ENCODE data around the gene DPP3.
"Not testable (repeated sequence)": the region's sequence is repeated elsewhere in the genome, so short reads cannot be mapped to it uniquely, and the experiment has no call there.

DPP3 gene

GRCh38 chr11:66480117-66480938 lies at the start of gene DPP3:
TSS of gene DPP3 (plus strand) at chr11:66480434. CDS start at chr11:66482201, 1,767 bp downstream.
- DNase-seq (ENCODE audit: low read depth) = peak; percentile 92
- peak within 1 kb of the TSS; percentile 86 for H3K4me3 ChIP-seq (ENCODE audit: control insufficient read depth, low read depth, low read length)
- TF ChIP-seq, protein P1, sequence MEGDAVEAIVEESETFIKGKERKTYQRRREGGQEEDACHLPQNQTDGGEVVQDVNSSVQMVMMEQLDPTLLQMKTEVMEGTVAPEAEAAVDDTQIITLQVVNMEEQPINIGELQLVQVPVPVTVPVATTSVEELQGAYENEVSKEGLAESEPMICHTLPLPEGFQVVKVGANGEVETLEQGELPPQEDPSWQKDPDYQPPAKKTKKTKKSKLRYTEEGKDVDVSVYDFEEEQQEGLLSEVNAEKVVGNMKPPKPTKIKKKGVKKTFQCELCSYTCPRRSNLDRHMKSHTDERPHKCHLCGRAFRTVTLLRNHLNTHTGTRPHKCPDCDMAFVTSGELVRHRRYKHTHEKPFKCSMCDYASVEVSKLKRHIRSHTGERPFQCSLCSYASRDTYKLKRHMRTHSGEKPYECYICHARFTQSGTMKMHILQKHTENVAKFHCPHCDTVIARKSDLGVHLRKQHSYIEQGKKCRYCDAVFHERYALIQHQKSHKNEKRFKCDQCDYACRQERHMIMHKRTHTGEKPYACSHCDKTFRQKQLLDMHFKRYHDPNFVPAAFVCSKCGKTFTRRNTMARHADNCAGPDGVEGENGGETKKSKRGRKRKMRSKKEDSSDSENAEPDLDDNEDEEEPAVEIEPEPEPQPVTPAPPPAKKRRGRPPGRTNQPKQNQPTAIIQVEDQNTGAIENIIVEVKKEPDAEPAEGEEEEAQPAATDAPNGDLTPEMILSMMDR (conservative IDR thresholded peaks at IDR 0.05; ENCODE audit: control insufficient read depth, insufficient read depth, low read depth, low read length) = no peak

GRCh38 chr11:66431287-66431686 lies 48.9 kb upstream of the DPP3 start:
- DNase-seq (ENCODE audit: low read depth); H3K4me3 ChIP-seq (ENCODE audit: control insufficient read depth, low read depth, low read length): not testable (repeated sequence)

- not testable (repeated sequence) for H3K4me3 ChIP-seq (ENCODE audit: control insufficient read depth, low read depth, low read length); DNase-seq (ENCODE audit: low read depth)
Measured at GRCh38 chr11:66431871-66432329, 48.3 kb upstream of the DPP3 start.

- no peak for DNase-seq (ENCODE audit: low read depth)
- H3K4me3 ChIP-seq (ENCODE audit: control insufficient read depth, low read depth, low read length) = no peak overlapping the region
- TF ChIP-seq, protein P1 (conservative IDR thresholded peaks at IDR 0.05; ENCODE audit: control insufficient read depth, insufficient read depth, low read depth, low read length) = no peak
Measured at GRCh38 chr11:66432597-66432996, 47.6 kb upstream of the DPP3 start.

DNA sequence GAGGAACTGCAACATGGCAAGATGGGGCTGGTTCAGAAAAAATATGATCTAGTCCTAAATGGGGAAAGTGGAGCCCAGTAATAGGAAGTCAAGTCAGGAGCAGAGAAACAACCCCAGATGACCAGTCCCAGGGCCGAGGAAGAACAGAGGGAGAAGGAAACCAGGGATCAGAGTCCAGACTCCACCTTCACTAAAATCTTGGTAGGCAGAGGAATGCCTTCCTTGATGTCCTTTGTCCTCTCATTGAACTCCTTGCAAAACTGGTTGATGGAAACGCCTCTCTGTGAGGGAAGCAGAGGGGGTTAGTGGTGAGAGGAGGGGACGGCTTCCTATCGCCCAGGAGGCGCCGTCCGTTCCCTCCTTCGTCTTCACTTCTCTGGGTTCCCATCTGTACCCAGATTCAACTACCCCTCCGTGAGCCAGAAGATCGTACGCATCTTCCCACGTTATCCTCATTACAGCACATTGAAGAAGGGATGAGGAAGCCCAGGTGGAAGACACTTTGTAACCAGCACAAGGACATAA lies 42.2 kb upstream of the DPP3 start:
- TF ChIP-seq, protein P1 (conservative IDR thresholded peaks at IDR 0.05; ENCODE audit: control insufficient read depth, insufficient read depth, low read depth, low read length) = no peak
- H3K4me3 ChIP-seq (ENCODE audit: control insufficient read depth, low read depth, low read length) = peak overlapping the region; percentile 84
- no peak for DNase-seq (ENCODE audit: low read depth)

DNA sequence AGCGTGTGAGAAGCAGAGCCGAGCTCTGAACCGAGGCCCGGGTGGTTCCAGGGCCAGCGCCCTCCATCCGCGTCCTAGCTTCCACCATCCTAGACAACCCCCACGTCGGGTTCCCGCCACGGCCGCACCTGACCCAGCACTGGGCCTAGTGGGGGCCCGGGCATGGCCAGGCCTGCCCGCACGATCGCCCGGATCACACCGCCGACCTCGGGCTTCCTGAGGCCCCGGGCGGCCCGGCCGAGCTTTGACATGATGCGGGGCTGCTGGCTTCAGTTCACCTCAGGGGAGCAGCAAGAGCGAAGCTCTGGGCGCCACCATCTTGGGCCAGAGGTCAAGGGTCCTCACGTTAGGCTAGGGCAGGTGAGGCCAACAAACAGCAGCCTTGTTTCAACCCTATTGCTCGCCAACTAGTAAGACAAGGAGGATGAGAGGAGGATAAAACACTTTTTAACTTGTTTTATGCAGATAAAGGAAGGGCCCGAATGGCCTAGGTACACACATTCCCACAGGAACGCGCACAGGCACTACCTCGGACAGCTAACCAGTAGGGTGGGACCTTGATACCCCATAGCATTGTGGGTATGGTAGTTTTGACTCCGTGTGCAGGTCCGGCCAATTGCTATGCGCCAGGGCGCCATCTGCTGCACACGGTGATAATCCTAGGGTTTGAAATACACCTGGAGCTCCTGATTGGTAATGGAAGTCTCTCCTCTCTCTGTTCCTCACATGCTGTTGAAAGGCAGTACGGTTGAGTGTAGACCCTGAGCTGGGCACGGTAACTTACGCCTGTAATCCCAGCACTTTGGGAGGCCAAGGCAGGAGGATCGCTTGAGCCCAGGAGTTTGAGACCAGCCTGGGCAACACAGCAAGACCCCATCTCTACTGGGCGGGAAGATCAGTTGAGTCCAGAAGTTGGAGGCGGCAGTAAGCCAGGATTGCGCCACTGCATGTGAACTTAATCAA lies 41.4 kb upstream of the DPP3 start, which contains the start of gene MRPL11:
Gene MRPL11 (minus strand): TSS at position 345 of the 963 bp plus-strand sequence. CDS start 94 bp downstream, at position 251.
- H3K4me3 ChIP-seq (ENCODE audit: control insufficient read depth, low read depth, low read length) = peak within 1 kb of the TSS; percentile 84
- TF ChIP-seq, protein P1 (conservative IDR thresholded peaks at IDR 0.05; ENCODE audit: control insufficient read depth, insufficient read depth, low read depth, low read length) = peak; percentile 64
- DNase-seq (ENCODE audit: low read depth) = peak; percentile 92

GRCh38 chr11:66440101-66440939 lies 39.9 kb upstream of the DPP3 start:
- DNase-seq (ENCODE audit: low read depth); H3K4me3 ChIP-seq (ENCODE audit: control insufficient read depth, low read depth, low read length): not testable (repeated sequence)

DNA sequence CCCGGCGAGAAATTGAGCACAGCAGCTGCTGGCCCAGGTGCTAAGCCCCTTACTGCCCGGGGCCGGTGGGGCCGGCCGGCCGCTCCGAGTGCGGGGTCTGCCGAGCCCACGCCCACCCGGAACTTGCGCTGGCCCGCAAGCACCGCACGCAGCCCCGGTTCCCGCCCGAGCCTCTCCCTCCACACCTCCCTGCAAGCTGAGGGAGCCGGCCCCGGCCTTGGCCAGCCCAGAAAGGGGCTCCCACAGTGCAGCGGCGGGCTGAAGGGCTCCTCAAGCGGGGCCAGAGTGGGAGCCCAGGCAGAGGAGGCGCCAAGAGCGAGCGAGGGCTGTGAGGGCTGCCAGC lies 39.3 kb upstream of the DPP3 start:
- not testable (repeated sequence) for H3K4me3 ChIP-seq (ENCODE audit: control insufficient read depth, low read depth, low read length); DNase-seq (ENCODE audit: low read depth)

All from fibroblast of mammary gland (primary cell).